Epidermal melanocyte (primary cell): Measurements from ENCODE around the gene PC.

Source experiments
- DNase-seq: peaks from one replicate; pipeline ENCODE4 v3.0.0; 2011; ENCODE audit warnings: low spot score; ENCODE audit not compliant: insufficient read length

PC gene

GRCh38 chr11:66868726-66869566 lies 89.2 kb downstream of the PC start:
- no peak for DNase-seq

GRCh38 chr11:66868082-66868725 lies 90.0 kb downstream of the PC start:
- DNase-seq: no peak

DNA sequence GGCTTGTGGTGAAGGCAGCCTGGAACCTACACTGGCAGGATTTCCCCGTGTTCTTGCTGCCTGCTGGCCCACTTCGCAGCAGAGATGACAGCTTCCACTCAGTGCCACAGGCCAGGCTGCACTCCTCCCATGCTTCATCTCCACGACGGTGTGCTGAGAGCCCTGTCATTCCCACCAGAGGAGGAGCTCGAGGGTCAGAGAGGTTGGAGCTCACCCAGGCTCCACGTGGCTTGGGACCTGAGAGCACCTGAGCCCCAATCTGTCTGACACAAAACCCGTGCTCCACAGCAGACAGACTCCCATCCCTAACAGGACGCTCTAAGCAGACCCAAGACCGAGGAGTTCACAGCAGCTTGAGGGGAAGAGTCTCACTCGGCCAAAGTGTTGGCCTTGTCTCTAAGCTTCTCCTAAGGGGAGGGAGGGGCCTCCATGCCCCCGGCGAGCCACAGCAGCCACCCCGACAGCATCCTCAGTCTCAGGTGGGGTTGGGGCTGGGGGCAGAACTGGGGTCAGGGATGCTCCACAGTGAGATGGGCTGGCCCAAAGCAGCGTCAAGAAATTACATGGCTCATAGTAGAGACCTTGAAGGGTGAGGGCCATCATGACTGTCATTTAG lies 90.7 kb downstream of the PC start:
- DNase-seq: no peak

DNA sequence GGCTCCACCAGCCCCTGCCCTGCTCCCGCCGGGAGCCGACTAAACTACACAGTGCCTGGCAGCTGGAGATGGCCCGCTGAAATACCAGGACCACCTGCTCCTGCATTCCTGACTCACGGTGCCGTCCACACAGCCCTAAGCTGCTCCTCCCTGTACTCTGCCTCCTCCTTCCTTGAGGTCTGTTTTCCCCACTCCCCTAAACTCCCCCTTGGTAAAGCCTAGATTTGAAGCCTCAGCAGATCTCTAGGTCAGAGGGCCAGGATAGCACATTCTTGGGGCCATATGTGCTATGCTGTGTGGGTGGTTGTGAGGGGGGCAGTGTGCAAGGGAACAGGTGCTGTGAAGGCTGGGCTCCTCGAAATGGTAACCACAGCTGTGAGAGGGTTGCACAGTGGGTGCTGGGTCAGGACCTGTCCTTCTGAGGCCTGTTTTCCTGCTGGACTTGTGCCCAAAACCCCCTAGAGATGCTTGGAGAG lies 91.6 kb downstream of the PC start:
- no peak for DNase-seq

DNA sequence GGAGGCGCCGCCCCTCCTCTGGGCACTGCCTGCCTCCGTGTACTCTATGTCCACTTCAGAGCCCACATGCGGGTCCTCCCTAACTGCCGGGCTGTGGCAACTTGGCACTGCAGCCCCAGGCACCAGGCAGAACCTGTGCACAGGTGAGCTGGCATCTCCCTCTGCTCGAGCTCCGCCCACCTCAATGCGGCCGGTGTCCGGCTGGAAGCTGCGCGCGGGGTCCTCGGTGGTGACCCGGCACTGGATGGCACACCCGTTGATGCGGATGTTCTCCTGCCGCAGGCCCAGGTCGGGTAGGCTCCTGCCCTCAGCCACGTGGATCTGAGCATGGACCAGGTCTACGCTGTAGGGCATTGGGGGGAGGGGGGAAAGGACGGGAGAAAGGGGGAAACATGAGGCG lies 92.2 kb downstream of the PC start:
- DNase-seq: no peak

DNA sequence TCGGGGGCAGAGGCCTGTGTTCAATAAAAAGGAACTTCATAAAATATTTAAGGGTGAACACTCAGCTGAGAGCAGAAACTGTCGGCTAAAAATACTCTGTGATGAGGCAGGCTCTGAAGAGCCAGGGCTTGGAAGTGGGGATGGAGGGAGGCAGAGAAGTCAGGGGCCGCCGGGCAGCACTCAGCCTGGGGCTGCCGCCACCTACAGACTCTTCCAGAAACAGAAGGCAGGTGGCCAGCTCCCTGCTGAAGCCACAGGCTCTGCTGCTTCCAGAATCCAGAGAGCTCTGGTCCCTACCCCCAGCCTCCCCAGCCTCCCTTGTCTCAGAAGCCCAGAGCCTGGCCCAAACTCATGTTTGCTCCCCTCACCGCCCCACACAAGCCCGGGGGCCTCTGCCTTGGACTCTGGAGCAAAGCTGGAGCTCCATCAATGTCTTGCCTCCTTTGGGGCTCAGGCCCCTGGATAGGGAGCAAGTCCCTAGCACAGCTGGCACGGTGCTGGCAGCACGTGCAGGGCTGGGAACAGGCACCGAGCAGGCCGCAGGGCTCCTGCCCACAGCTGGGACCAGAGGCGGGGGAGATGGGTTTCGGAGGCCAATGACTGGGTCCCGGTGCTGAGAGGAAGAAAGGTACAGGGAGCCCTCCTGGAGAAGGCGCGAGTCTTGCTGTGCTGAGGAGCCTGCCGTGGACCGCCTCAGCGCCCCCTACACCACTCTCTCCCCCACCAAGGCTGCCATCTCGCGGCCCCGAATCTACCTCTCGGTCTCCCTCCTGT lies 93.1 kb downstream of the PC start:
- DNase-seq: no peak

- DNase-seq: no peak
These were observed 93.8 kb downstream of the PC start for GRCh38 chr11:66864172-66864901.

DNA sequence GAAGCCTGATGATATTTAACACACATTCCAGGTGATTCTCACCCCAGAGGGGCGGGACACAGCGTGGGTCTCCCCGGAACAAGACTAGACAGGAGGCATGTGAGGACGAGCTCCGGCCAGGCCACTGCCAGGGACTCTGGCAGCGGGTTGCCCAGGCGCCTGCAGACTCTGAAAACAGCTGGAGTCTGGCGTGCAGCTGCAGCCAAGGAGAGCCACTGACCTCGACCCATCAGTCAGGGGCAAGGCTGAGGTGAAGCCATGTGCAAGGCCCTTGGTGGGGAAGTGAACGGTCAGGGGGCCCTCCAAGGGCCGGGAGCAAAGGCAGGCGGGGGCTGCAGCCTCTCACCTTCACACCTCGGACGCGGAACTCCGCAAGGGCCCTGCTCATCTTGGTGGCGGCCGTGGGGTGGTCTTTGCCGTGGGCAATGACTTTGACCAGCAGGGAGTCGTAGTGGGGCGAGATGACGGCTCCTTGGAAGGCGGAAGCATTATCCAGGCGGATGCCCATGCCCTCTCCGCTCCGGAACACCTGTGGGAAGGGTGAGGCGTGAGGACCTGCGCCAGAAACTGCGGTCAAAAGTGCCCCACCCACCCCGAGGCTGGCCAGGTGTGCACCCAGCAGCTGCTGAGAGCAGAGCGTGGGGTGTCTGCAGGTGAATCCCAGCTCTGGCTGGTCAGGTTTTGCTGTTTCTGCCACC lies 94.6 kb downstream of the PC start:
- no peak for DNase-seq

DNA sequence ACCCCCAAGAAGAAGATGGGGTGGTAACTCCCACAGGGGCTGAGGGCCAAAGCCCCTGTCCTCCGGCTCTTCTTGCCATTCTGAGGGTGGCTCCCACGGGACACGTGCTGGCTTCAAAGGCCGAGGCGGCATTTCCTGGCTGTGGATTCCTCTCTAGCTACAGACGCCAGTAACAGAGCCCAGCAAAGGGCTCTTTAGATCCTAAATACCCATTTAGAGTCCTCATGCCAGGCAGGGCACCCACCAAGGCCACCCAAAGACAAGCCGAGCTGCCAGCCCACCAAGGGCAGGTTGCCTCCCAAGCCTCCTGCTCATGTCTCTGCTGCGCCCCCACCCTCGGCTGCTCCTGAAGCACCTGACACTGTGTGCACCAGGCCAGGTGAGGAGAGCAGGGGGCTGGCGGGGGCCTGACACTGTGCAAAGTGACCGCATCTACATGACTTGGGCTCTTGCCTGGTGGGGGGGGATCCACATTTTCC lies 95.6 kb downstream of the PC start:
- DNase-seq: no peak

- DNase-seq: no peak
These were observed 96.2 kb downstream of the PC start for GRCh38 chr11:66861774-66862558.

- DNase-seq: no peak
These were observed 97.0 kb downstream of the PC start for GRCh38 chr11:66861038-66861773.

GRCh38 chr11:66860449-66860831 lies 97.7 kb downstream of the PC start:
- DNase-seq: no peak

GRCh38 chr11:66859686-66860448 lies 98.3 kb downstream of the PC start:
- no peak for DNase-seq

DNA sequence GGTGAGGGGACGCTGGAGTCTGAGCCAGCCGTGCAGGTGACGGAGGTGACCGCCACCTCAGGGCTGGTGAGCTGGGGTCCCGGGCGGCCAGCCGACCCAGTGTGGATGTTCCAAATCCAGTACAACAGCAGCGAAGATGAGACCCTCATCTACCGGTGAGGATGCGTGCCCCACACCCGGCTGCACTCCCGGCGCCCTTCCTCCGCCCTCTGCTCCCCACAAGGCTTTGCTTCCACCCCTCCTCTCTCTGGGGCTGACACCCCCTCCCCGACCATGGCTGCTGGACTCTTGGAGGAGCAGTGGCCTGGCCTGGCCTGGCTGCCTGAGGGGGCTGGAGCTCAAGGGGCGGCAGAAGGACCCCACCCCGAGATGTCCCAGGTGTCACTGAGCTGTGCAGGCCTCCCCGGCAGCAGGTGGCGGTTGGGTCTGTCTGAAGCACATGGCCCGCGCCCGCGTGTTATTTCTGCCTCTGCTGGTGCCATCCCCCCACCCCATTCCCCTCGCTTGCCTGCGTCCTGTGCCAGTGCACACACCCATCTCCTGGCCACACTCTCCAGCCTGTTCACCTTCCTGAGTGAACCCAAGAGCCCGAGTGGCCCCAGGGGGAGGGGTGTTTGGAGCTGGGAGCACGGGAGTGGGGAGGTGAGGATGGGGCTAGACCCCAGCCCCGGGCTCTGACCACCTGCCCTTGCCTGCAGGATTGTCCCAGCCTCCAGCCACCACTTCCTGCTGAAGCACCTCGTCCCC lies 99.1 kb downstream of the PC start:
- no peak for DNase-seq

DNA sequence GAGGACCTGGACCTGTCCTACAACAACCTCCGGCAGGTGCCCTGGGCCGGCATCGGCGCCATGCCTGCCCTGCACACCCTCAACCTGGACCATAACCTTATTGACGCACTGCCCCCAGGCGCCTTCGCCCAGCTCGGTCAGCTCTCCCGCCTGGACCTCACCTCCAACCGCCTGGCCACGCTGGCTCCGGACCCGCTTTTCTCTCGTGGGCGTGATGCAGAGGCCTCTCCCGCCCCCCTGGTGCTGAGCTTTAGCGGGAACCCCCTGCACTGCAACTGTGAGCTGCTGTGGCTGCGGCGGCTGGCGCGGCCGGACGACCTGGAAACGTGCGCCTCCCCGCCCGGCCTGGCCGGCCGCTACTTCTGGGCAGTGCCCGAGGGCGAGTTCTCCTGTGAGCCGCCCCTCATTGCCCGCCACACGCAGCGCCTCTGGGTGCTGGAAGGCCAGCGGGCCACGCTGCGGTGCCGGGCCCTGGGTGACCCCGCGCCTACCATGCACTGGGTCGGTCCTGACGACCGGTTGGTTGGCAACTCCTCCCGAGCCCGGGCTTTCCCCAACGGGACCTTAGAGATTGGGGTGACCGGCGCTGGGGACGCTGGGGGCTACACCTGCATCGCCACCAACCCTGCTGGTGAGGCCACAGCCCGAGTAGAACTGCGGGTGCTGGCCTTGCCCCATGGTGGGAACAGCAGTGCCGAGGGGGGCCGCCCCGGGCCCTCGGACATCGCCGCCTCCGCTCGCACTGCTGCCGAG lies 99.8 kb downstream of the PC start:
- DNase-seq: no peak

DNA sequence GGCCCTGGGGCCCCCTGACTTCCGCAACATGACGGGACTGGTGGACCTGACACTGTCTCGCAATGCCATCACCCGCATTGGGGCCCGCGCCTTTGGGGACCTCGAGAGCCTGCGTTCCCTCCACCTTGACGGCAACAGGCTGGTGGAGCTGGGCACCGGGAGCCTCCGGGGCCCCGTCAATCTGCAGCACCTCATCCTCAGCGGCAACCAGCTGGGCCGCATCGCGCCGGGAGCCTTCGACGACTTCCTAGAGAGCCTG lies 100.3 kb downstream of the PC start:
- no peak for DNase-seq
